Activated naive CD8-positive, alpha-beta T cell treated with anti-CD3 and anti-CD28 coated beads for 36 hours (primary cell): ENCODE measurements around the gene PRTN3. TPM values are rescaled to one million over a fixed set of nuclear protein-coding genes. Genes with fewer than 3 reads are reported as not detected.

Experiments used
- DNase-seq: peaks from one replicate; pipeline ENCODE4 v3.0.0; 2021
- H3K27ac Mint-ChIP-seq: one replicate; pipeline ENCODE4 v1.8.0; 2022; ENCODE audit warnings: mild to moderate bottlenecking, moderate library complexity, mixed read lengths
- H3K27me3 Mint-ChIP-seq: one replicate; pipeline ENCODE4 v1.8.0; 2022; ENCODE audit warnings: mild to moderate bottlenecking, mixed read lengths
- H3K36me3 Mint-ChIP-seq: one replicate; pipeline ENCODE4 v1.8.0; 2021; ENCODE audit warnings: mild to moderate bottlenecking, mixed read lengths
- H3K4me1 Mint-ChIP-seq: one replicate; pipeline ENCODE4 v1.8.0; 2021; ENCODE audit warnings: mixed read lengths
- H3K4me3 Mint-ChIP-seq: one replicate; pipeline ENCODE4 v1.8.0; 2022; ENCODE audit warnings: mild to moderate bottlenecking, moderate library complexity, mixed read lengths
- H3K9me3 Mint-ChIP-seq: one replicate; pipeline ENCODE4 v1.8.0; 2022; ENCODE audit warnings: mixed read lengths
- total RNA-seq, 2 experiments: library from RNA; stranded (reverse); gene quantifications; one replicate each; pipeline ENCODE4 v1.2.3, GENCODE V29; 2021

PRTN3 gene
- total RNA-seq, 2 experiments from 2014 or later, result not detected

DNA sequence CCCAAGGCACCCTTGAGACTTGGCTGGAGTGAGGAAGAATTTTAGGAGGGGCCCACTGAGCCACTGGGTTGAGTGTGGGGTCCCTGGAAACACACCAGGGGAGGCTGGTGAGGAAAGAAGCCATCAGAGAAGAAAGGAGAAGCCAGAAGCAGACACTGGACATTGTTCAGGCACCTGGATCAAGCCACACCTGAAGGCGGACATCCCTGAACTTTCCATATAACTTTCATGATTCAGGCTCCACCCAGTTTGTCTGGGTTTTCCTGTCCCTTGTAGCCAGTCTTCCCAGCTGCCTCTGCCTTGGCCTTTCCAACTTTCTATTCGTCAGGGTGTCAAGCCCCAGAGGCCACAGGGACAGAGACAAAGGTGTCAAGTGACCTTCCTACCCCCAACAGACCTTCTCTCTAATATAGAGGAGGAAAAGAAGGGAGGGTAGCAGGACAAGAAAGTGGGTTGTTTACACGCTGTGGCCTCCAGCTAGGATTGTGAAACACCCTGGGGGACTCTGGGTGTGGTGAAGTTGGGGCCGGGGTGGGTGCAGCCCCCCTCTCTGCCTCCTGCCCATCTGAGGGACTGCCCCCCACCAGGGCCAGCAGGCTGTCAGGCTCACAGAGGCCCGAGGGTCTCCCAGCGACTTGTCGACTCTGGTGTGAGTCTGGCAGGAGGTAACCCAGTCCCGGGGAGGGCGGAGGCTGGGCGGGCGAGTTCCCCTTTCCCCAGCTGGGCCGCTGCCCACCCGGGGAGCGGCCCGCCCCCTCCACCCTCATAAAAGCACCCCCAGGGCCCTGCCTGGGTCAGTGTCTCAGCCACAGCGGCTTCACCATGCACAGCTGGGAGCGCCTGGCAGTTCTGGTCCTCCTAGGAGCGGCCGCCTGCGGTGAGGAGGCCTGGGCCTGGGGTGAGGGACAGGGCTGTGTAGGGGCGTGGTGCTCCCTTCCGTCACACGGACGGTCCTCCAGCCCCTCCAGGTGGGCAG, 18.4 kb downstream of the PRTN3 start, which contains the start of gene CFD:
Gene CFD (plus strand): TSS at position 797 of the 976 bp plus-strand sequence. CDS start 26 bp downstream, at position 823.
- Mint-ChIP-seq H3K9me3 (no peaks in the 10 kb centered on the region), H3K36me3 (no peaks in the 10 kb centered on the region), H3K27ac (no peak within 1 kb of the TSS), H3K4me3 (peak within 1 kb of the TSS; percentile 34), H3K4me1 (peaks cover 10% of the 10 kb centered on the region), H3K27me3 (peaks cover 21% of the 10 kb centered on the region)
- no peak for DNase-seq

DNA sequence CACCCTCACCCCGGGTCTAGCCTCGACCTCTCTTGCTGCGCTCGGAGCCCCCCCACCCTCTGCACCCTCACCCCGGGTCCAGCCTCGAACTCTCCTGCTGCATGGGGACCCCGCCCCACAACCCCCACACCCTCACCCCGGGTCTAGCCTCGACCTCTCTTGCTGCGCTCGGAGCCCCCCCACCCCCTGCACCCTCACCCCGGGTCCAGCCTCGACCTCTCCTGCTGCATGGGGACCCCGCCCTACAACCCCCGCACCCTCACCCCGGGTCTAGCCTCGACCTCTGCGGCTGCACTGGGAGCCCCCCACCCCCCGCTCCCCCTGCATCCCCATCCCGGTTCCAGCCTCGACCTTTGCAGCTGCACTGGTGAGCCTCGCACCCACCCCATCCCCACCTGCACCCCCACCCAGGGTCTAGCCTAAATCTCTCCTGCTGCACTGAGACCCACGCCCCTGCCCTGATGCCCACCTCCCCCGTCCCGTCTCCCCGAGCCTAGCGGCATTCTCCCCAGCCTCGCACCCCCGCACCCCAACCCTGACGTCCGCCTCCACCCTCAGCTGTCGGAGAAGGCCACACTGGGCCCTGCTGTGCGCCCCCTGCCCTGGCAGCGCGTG, 20.4 kb downstream of the PRTN3 start:
- no peaks in the 10 kb centered on the region for H3K9me3 Mint-ChIP-seq
- no peak overlapping the region for H3K27ac Mint-ChIP-seq
- peaks cover 21% of the 10 kb centered on the region for H3K27me3 Mint-ChIP-seq
- H3K36me3 Mint-ChIP-seq, result no peaks in the 10 kb centered on the region
- no peak for DNase-seq
- H3K4me3 Mint-ChIP-seq, result no peak overlapping the region
- H3K4me1 Mint-ChIP-seq, result peaks cover 10% of the 10 kb centered on the region

DNA sequence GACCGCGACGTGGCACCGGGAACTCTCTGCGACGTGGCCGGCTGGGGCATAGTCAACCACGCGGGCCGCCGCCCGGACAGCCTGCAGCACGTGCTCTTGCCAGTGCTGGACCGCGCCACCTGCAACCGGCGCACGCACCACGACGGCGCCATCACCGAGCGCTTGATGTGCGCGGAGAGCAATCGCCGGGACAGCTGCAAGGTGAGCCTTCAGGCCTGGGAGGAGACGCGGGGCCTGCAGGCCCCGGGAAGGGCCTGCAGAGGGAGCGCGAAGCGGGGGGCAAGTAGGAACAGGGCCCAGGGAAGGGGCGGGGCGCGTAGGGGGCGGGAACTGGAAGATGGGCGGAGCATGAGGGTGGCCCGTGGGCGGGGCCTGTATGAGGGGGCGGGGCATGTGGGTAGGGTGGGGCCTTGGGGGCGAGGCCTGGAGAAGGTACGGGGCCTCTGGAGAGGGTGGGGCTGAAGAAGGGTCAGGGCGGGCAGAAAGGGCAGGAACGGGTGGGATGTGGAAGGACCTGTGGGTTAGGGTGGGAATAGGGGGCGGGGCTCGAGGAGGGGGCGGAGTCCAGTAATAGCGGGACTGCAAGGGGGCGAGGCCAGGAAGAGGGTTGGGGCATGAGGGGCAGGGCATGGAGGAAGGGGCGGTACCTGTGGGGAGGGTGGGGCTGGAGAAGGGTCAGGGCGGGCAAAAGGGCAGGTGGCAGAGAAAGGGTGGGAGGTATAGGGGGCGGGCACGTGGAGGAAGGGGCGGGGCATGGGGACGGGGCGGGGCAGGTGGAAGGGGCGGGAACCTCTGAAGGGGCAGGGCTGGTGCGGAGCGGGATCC, 21.2 kb downstream of the PRTN3 start:
- no peak overlapping the region for H3K27ac Mint-ChIP-seq
- peak; percentile 48 for DNase-seq
- no peak overlapping the region for H3K4me3 Mint-ChIP-seq
- H3K27me3 Mint-ChIP-seq, result peaks cover 21% of the 10 kb centered on the region
- H3K36me3 Mint-ChIP-seq, result no peaks in the 10 kb centered on the region
- H3K4me1 Mint-ChIP-seq, result peaks cover 10% of the 10 kb centered on the region
- no peaks in the 10 kb centered on the region for H3K9me3 Mint-ChIP-seq

DNA sequence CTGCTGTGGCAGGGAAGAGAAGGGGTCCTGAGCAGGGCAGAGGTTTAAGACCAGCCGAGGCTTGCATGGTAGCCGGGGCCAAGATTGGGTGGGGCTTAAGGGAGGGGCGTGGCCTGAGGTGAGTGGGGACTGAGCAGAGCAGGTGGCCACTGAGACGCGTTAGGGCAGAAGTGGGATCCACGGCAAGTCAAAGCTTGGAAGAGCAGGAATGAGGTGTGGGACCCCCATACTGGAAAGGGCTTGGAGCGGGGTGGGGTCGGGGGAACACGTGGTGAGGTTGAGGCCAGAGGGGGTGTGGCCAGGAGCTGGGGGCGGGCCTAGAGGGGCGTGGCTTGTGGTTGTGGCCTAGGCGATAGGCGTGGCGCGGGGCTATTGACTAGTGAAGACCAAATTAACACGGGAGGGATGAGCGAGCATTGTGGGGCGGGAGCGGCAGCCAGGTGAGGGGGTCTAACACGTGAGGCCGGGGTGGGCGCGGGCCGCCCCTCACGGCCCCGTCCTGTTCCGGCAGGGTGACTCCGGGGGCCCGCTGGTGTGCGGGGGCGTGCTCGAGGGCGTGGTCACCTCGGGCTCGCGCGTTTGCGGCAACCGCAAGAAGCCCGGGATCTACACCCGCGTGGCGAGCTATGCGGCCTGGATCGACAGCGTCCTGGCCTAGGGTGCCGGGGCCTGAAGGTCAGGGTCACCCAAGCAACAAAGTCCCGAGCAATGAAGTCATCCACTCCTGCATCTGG, 21.9 kb downstream of the PRTN3 start:
- H3K9me3 Mint-ChIP-seq, result no peaks in the 10 kb centered on the region
- peaks cover 10% of the 10 kb centered on the region for H3K4me1 Mint-ChIP-seq
- DNase-seq, result peak; percentile 73
- no peak overlapping the region for H3K27ac Mint-ChIP-seq
- H3K27me3 Mint-ChIP-seq, result peaks cover 18% of the 10 kb centered on the region
- H3K4me3 Mint-ChIP-seq, result peak overlapping the region; percentile 52
- H3K36me3 Mint-ChIP-seq, result no peaks in the 10 kb centered on the region

DNA sequence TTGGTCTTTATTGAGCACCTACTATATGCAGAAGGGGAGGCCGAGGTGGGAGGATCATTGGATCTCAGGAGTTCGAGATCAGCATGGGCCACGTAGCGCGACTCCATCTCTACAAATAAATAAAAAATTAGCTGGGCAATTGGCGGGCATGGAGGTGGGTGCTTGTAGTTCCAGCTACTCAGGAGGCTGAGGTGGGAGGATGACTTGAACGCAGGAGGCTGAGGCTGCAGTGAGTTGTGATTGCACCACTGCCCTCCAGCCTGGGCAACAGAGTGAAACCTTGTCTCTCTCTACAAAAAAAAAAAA, 22.5 kb downstream of the PRTN3 start:
- DNase-seq, result no peak
- H3K9me3 Mint-ChIP-seq, result no peaks in the 10 kb centered on the region
- H3K4me3 Mint-ChIP-seq, result peak overlapping the region; percentile 47
- peaks cover 10% of the 10 kb centered on the region for H3K4me1 Mint-ChIP-seq
- H3K27ac Mint-ChIP-seq, result no peak overlapping the region
- peaks cover 15% of the 10 kb centered on the region for H3K27me3 Mint-ChIP-seq
- no peaks in the 10 kb centered on the region for H3K36me3 Mint-ChIP-seq

DNA sequence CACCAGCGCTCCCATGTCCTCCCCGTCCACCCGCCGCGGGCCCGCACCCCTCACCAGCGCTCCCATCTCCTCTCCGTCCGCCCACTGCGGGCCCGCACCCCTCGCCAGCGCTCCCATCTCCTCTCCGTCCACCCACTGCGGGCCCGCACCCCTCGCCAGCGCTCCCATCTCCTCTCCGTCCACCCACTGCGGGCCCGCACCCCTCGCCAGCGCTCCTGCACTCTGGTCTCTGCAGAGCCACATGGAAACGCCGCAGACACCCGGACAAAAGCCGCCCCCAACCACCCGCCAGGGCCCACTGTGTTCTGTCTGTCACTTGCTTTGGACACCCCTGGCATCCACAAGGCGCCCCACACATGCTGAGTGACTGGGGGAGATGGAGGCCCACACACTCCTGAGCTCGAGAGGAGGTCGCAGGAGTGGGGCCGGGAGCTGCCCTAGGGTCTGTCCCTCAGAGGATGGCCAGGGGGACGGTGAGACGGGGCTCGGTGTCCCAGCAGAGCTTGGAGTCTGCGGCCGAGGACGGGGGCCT, 26.0 kb downstream of the PRTN3 start:
- Mint-ChIP-seq H3K27me3 (peaks cover 4% of the 10 kb centered on the region), H3K4me1 (peaks cover 12% of the 10 kb centered on the region), H3K27ac (no peak overlapping the region), H3K9me3 (no peaks in the 10 kb centered on the region), H3K4me3 (no peak overlapping the region), H3K36me3 (peaks cover 3% of the 10 kb centered on the region)
- no peak for DNase-seq

DNA sequence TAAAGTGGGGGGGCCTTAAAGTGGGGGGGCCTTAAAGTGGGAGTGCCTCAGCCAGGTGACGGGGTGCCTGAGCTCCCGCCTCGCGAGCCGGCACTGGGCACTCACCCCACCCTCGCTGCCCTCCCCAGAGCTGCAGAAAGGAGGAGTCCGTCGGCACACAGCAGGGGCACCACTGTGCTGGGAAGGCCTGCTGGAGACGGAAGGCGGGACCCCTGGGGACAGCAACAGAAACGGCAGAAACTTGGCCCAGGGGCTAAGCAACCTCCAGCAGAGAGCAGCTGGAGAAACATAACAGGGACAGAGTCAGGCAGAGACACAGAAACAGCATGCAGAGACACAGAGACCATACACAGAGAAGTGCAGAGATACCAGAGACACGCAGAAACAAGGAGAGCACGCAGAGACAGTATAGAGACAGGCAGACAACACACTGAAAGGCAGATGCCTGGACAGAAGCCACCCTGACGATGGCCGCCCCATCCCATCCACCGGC, 26.5 kb downstream of the PRTN3 start:
- H3K27me3 Mint-ChIP-seq, result peaks cover 4% of the 10 kb centered on the region
- H3K27ac Mint-ChIP-seq, result no peak overlapping the region
- H3K4me1 Mint-ChIP-seq, result peaks cover 16% of the 10 kb centered on the region
- no peak overlapping the region for H3K4me3 Mint-ChIP-seq
- H3K9me3 Mint-ChIP-seq, result no peaks in the 10 kb centered on the region
- DNase-seq, result no peak
- H3K36me3 Mint-ChIP-seq, result peaks cover 3% of the 10 kb centered on the region

DNA sequence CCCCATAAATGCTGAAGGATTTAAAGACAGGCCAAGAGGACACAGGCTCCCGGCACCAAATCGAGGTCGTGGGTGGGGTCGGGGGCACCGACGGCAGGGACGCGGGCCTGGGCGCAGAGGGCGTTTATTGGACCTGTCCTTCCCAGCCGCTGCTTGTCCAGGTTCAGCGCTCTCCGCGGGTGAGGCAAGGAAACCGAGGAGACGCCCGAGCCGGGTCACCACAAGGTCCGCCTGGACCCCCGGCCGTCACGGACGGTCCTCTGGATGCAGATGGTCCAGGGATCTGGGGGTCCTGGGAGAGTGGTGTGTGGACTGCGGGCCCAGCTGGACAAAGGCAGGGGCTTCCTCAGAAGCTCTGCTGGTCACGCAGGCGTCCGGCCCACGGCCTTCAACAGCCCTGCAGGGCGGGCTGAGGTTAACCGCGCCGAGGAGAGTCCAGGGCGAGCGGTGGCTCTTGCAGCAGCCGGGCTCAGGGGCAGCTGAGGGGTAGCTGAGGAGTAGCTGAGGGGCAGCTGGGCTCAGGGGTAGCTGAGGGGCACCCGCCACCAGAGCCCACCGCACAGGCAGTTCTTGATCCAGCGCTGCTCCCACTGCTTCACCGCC, 27.2 kb downstream of the PRTN3 start:
- Mint-ChIP-seq H3K36me3 (peaks cover 3% of the 10 kb centered on the region), H3K4me1 (peaks cover 16% of the 10 kb centered on the region), H3K9me3 (no peaks in the 10 kb centered on the region), H3K4me3 (no peak overlapping the region), H3K27ac (no peak overlapping the region), H3K27me3 (no peaks in the 10 kb centered on the region)
- DNase-seq, result no peak

DNA sequence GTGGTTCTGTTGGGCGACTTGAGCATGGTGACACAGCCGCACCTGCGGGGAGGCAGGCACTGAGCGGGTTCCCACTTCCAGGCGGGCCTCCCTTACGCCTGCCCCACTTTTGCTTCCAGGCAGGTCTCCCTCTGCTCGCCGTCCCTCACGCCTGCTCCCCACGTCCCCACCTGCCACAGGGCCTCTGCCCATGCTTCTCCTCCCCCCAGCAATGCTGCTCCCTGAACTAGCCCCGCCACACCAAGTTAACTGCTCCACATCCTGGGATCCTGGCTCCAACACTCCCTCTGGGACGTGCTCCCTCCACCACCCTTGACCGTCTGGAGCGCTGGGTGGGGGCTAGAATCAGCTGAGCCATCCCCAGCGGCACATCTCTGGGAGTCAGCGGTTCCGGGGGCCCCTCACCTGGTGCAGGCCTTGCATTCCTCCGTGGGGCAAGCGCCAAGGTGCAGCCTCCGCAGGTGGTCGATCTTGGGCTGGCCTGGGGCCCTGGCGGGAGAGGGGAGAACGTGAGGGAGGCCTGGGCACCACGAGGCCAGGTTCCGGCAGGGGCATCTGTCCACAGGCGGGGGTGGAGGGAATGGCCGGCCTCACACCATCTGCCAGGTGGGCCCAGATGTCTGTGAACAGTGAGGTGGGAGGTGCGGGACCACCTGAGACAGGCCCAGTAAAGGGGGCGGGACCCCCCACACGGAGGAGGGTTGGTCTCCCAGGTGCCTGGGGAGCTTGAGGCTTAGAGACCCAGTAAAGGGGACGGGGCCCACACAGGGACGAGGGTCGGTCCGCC, 27.9 kb downstream of the PRTN3 start:
- H3K27ac Mint-ChIP-seq, result no peak overlapping the region
- no peak for DNase-seq
- no peak overlapping the region for H3K4me3 Mint-ChIP-seq
- H3K27me3 Mint-ChIP-seq, result no peaks in the 10 kb centered on the region
- H3K36me3 Mint-ChIP-seq, result peaks cover 3% of the 10 kb centered on the region
- peaks cover 11% of the 10 kb centered on the region for H3K4me1 Mint-ChIP-seq
- no peaks in the 10 kb centered on the region for H3K9me3 Mint-ChIP-seq

DNA sequence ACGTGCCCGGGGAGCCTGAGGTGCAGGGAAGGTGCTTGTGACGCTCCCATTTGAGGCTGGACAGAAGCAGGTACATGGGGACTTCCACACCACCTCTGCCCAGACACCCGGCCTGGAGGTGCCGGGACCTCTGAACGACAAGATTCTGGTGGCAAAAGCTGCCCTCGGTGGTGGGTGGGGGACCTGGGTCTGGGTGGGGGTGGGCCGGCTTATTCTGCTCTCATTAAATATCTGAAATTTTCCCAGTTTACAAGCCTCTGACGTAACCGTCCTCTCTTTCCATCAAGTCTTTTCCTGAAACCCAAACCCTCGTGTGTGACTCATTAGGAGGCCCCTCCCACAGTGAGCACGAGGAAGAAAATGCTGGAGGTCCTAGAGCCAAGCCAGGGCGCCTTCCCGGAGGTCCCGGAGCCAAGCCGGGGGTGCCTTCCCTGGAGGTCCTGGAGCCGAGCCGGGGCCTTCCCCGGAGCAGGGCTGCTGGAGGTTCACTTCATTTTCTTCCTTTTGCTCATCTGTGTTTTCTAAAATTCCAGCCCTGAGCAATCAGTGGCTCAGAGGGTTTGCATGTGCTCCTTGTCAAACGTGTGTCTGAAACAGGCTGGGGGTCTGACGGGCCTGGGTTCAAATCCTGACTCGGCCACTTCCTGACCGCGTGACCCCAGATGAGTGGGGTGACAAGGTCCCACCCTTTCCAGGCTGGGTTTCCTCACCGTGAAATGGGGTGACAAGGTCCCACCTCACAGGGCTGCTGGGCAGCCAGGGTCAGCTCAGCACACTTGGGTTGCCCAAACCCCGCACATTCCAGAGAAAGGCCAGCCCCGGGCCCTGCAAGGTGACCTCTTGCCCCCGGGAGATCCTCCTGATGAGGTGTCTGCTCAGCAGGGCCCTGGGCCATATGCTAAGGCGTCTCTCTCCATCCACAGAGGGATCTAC, 28.7 kb downstream of the PRTN3 start:
- H3K4me1 Mint-ChIP-seq, result peaks cover 9% of the 10 kb centered on the region

DNA sequence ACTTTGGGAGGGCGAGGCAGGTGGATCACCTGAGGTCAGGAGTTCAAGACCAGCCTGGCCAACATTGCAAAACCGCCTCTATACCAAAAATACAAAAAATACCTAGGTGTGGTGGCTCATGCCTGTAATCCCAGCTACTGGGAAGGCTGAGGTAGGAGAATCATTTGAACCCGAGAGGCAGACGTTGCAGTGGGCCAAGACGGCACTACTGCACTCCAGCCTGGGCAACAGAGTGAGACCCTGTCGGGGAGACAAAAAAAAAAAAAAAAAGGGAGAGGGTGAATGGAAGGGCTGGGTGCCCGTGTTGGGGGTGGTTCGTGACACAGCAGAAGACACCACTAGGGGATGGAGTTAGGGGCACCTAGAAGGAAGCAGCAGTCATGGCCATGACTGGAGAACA, 29.5 kb downstream of the PRTN3 start:
- Mint-ChIP-seq H3K27ac (no peak overlapping the region), H3K4me1 (peaks cover 9% of the 10 kb centered on the region), H3K36me3 (peaks cover 3% of the 10 kb centered on the region), H3K4me3 (peak overlapping the region; percentile 18), H3K27me3 (no peaks in the 10 kb centered on the region), H3K9me3 (no peaks in the 10 kb centered on the region)
- no peak for DNase-seq

More for the DNA sequence above, 28.7 kb downstream of the PRTN3 start:
- H3K4me3 Mint-ChIP-seq, result no peak overlapping the region
- no peak overlapping the region for H3K27ac Mint-ChIP-seq
- H3K36me3 Mint-ChIP-seq, result peaks cover 3% of the 10 kb centered on the region
- DNase-seq, result no peak
- no peaks in the 10 kb centered on the region for H3K27me3 Mint-ChIP-seq
- H3K9me3 Mint-ChIP-seq, result no peaks in the 10 kb centered on the region

DNA sequence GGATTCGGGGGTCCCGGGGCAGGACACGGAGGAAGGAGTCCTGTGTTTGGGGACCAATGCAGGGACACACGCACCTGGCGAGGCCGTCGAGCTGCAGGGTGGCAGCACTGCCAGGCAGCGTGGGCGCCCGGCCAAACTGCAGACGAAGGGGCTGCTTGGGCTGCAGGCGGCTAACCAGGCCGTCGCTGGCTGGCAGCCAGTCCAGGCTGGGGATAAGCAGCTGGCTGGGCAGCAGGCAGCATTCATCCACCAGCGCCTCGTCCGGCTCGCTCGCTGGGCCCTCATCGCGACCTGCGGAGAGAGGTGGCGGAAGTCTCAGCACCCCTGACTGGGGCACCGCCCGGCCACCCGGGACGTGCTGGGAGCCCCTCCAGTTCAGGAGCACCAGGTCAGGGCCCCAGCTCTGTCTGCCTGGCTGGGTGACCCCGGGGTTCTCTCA, 30.2 kb downstream of the PRTN3 start:
- H3K36me3 Mint-ChIP-seq, result peaks cover 3% of the 10 kb centered on the region
- peaks cover 9% of the 10 kb centered on the region for H3K4me1 Mint-ChIP-seq

More for the DNA sequence above, 30.2 kb downstream of the PRTN3 start:
- H3K9me3 Mint-ChIP-seq, result no peaks in the 10 kb centered on the region
- no peak overlapping the region for H3K27ac Mint-ChIP-seq
- H3K4me3 Mint-ChIP-seq, result no peak overlapping the region
- H3K27me3 Mint-ChIP-seq, result no peaks in the 10 kb centered on the region
- DNase-seq, result no peak
